GM12873 (cell line): Measurements from ENCODE around the gene KHSRP.

ENCODE experiments used
- TF ChIP-seq, protein P1 (sequence below): IDR thresholded peaks from 2 replicates; pipeline ENCODE4 v1.5.1; 2012; ENCODE audit warnings: low read depth, mild to moderate bottlenecking, moderate library complexity, low read length, control low read depth; ENCODE audit not compliant: insufficient read depth; ENCODE audit errors: missing control alignments

The KHSRP gene

DNA sequence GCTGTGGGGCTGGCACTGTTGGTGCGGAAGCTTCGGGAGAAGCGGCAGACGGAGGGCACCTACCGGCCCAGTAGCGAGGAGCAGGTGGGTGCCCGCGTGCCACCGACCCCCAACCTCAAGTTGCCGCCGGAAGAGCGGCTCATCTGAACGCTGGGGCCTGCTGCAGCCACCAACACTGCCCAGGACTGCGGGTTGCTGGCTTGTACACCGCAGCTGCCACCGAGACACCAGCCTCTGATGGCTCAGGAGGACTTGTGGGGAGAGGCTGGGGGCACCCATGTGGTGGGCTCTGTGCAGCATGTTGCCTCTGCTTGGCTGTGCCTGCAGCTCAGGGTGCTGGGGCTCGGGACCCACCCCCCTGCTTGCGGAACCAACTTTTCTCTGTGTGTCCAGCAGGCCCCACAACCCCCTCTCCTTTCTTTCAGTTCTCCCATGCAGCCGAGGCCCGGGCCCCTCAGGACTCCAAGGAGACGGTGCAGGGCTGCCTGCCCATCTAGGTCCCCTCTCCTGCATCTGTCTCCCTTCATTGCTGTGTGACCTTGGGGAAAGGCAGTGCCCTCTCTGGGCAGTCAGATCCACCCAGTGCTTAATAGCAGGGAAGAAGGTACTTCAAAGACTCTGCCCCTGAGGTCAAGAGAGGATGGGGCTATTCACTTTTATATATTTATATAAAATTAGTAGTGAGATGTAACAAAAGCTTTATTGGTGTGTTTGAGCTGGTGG, 42.1 kb upstream of the KHSRP start:
- TF ChIP-seq, protein P1, sequence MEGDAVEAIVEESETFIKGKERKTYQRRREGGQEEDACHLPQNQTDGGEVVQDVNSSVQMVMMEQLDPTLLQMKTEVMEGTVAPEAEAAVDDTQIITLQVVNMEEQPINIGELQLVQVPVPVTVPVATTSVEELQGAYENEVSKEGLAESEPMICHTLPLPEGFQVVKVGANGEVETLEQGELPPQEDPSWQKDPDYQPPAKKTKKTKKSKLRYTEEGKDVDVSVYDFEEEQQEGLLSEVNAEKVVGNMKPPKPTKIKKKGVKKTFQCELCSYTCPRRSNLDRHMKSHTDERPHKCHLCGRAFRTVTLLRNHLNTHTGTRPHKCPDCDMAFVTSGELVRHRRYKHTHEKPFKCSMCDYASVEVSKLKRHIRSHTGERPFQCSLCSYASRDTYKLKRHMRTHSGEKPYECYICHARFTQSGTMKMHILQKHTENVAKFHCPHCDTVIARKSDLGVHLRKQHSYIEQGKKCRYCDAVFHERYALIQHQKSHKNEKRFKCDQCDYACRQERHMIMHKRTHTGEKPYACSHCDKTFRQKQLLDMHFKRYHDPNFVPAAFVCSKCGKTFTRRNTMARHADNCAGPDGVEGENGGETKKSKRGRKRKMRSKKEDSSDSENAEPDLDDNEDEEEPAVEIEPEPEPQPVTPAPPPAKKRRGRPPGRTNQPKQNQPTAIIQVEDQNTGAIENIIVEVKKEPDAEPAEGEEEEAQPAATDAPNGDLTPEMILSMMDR = no peak

DNA sequence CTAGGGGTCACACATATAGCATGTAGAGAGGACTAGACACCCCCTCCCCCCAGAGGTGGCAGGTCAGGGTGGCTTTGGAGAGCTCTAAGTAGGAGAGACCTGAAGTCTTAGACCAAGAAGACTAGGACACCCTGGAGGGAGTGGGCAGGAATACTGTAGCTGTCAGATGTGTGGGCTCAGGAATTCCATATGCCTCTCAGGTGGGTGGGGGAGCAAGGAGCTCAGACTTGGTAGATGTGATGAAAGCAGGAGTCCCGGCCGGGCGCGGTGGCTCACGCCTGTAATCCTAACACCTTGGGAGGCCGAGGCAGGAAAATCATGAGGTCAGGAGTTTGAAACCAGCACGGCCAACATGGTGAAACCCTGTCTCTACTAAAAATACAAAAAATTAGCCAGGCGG, 41.1 kb upstream of the KHSRP start:
- TF ChIP-seq, protein P1 = no peak

DNA sequence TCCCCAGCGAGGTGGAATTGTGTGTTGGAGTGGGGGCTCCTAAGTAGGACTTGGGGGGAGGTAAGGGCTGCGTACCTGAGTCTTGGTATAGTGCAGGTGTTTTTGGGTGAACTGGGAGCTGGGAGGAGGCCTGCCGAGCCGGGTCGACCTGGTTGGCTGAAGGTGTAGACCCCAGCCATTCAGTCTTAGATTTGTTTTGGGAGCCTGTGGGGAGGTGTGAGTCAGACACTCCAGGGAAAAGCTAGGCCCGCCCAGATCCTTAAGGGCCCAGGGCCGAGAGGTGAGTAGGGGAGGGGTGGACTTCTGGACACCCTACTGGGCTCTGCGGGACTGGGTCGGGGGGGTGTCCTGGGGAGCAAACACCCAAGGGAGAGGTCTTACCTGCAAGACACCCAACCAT, 40.4 kb upstream of the KHSRP start:
- TF ChIP-seq, protein P1 = no peak

DNA sequence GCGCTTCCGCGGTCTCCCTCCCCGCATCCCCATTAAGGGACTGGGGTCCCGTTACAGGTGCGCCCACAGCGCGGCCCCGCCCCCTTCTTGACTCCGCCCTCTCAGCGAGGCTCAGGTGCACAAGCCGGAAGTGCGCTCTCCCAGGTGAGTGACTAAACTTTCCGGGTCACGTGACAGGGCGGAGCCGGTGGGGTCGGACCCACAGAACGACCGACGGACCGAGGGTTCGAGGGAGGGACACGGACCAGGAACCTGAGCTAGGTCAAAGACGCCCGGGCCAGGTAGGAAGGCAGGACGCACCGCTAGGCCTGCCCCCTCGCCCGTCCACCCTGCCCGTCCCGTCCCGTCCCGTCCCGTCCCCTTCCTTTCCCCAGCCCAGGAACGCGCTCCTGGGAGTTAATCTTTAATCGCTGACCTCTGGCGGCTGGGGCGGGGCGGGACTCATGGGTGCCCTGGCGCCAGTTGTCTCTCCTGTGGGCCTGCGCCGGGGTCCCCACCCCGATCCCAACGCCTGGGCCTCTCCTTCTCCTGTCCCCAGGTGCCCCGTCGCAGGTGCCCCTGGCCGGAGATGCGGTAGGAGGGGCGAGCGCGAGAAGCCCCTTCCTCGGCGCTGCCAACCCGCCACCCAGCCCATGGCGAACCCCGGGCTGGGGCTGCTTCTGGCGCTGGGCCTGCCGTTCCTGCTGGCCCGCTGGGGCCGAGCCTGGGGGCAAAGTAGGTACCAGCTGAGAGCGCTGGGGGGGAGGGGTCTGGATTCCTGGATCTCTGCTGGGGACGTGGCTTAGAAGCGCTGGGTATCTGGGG, 39.7 kb upstream of the KHSRP start, which contains the start of gene CRB3:
CRB3 (plus strand) TSS at position 202 of the 804 bp plus-strand sequence; CDS start at position 633, 431 bp downstream.
- TF ChIP-seq, protein P1 = no peak

DNA sequence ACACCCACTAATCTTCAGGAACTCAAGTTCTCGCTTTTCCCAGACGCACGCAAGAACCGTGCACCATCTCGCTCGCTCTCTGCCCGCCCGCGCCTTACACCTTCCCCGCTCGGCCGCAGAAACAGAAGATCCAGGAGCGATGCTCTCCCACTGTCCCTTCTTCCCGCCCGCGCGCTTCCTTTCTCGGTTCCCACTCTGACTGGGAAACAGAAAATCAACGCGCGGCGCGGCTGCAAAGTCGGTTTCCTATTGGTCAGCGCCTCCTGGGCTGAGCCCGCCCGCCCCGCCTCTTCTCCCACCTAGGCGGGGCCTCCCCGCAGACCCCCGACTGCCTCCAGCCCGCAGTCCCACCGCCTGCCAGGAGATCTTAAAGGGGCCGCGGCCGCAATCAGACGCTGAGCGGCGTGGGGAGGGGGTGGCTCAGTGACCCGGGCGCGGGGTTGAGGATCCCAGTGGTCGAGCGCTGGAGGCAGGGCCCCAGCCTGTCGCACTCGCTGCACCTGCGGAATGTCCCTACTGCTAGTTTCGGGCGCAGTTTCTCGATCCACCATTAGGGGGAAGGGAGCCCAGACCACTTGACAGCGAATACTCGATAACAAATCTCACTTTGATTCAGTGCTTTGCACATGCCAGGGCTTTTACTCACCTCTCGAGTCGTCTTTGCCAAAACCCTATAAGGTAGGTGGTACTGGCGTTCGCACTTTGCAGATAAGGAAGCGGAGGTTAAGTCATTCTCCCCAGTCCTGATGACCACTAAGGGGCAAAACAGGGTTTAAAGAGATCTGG, 35.7 kb upstream of the KHSRP start:
- TF ChIP-seq, protein P1 = peak; percentile 73

DNA sequence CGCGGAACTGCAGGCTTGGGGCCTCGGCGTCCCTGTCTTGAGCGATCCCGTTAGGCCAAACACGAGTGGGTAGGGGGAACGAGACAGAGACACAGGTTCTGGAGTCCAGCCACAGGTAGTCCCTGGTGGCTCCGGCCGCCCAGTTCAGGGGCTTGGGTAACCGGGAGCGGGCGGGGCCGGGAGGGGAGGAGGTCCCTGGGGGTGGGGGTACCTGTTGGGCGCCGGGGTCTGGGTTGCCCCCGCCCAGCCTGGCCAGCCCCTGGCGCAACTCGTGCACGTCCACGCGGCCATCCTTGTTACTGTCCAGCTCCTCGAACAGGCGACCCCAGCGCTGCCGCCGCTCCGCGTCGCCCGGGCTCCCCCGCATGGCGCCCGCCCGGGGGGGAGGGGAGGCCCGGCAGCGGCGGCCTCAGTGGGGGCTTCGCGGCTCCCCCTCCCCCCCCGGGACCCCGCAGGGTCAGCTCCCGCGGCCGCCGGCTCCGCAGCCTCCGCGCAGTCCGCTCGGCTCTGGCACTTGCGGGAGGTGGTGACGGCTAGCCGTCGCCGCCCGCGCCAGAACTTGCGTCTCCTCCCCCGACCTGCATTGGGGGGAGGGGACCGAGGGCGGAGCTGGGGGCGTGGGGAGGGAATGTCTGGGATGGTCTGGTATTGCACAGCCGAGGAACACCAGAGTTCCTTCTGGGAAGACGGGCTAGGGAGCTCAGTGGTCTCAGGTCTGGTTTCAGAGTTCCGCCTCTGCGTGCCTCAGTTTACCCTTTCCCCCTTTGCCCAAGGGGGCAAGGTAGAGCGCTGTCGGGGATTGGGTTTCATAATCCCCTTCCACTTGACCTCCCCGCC, 34.9 kb upstream of the KHSRP start, which contains the start of gene SLC25A23:
SLC25A23 (minus strand) TSS at position 531 of the 837 bp plus-strand sequence; CDS start at position 367, 164 bp downstream.
- TF ChIP-seq, protein P1 = no peak
